ENCODE data around the gene POLE3. TPM values are rescaled to one million over a fixed set of nuclear protein-coding genes. Genes with fewer than 3 reads are reported as not detected.

POLE3 gene
- total and polyA plus RNA-seq, 9 of the 15 experiments (the other 6 are each of a cell fraction or from before 2014, with no cell fraction given): 52.6 to 179 (median 110) TPM

- no peak for TF ChIP-seq CHD7 (IDR thresholded peaks at IDR 0.05; ENCODE audit: low read depth, low read length)
- no peak for TF ChIP-seq TARDBP (IDR thresholded peaks at IDR 0.05)
Observed at GRCh38 chr9:113363336-113363735, 47.1 kb downstream of the POLE3 start (continued).
